Epithelial cell of prostate (primary cell): ENCODE measurements around the gene TBC1D5.

Experiments
- DNase-seq: peaks from one replicate; pipeline ENCODE4 v3.0.0-alpha.2; 2011; ENCODE audit warnings: low read depth, low spot score
- H3K27ac ChIP-seq: fragments of 450-650 bp; 2 replicates; pipeline ENCODE4 v1.5.1; 2017; ENCODE audit warnings: mild to moderate bottlenecking

Gene TBC1D5

DNA sequence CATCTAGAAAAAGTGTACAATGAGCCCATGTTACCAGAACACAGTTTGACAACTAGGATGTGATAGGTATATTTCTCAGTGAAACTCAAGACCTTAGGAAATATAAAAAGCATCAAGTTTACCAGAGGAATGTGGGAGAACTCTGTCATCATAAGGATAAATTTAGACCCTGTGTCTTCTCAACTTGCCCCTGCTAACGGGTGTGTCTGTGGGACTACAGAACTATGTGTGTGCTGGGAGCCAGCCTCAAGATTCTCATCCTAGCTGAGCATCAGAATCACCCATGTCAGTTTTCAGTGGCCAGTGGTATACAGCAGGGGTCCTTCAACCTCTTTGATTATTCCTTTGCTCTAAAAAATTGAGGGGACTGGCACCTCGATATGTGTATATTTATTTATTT lies 464.4 kb downstream of the TBC1D5 start:
- DNase-seq, result no peak
- H3K27ac ChIP-seq, result no peak overlapping the region

DNA sequence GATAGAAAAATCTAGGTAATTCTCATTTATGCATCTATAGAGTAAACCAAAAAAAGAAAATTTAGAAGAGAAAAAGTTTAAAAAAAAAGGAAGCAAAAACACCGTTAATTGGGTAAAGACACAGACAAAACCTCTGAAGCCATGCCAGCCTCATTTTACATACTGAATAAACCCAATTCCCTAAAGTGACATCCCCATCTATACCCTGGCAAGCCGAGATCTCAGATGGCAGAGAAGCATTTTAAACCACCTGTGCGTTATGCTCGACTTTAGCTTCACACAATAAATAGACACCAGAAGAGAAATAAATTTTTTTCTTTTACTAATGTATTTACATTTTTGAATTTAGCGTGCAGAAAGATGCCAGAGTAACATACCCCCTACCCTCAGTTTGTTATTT lies 475.6 kb downstream of the TBC1D5 start:
- no peak for DNase-seq
- H3K27ac ChIP-seq, result no peak overlapping the region

DNA sequence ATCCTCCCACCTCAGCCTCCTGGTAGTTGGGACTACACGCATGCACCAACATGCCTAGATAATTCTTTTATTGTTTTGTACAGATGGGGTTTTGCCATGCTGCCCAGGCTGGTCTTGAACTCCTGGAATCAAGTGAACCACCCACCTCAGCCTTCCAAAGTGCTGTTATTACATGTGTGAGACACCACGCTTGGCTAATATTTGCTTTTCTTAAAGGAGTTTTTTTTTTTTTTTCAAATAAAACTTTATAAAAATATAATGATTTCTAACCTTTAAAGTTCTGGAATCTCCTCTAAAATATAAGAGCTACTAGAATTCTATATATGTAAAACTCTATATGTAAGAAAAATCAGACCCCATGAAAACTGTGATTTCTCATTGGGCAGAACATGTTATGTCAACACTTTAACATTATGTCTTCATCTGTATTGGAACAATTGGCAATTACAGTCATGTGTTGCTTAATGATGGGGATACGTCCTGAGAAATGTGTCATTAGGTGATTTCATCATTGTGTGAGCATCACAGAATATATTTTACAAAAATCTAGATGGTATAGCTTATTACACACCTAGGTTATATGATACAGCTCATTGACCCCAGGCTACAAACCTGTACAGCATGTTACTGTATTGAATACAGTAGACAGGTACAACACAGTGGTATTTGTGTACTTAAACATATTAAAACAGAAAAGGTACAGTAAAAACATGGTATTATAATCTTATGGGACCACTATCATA lies 480.6 kb downstream of the TBC1D5 start:
- DNase-seq, result no peak
- H3K27ac ChIP-seq, result no peak overlapping the region

DNA sequence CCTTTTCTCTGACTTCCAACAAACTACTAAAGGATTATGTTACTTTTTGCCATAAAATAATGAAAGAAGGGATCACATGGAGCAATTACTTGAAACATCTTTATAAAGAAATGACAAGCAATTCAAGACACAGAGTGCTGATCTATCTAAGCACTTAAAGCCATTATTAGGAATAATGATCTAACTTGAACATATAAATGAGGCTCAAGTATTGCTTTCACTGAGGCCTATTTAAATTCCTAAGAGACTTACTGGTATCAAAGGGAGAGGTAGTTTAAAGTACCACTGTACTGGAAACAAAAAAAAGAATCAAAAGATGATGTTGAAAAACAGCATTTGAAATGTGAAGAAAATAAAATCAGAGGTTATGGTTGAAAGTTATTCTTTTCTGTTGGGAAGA lies 482.2 kb downstream of the TBC1D5 start:
- H3K27ac ChIP-seq, result no peak overlapping the region
- no peak for DNase-seq

DNA sequence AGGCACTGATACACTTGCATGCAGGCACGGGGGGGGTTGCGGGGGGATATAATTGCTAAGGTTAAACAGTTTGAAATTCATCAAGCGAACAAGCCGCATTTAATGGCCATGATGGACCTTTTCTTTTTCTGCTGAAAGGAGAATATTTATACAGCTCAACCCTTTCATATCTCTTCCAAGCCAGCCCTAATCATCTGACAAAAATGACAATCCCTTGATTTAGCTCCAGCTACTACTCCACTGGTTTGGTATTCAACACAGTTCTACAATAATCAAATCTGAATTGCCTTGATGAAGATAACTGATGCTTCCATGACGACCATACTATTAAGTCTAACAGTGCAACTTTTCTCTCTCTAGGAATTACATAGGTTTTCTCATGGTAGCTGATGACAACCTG lies 482.7 kb downstream of the TBC1D5 start:
- no peak overlapping the region for H3K27ac ChIP-seq
- DNase-seq, result no peak

DNA sequence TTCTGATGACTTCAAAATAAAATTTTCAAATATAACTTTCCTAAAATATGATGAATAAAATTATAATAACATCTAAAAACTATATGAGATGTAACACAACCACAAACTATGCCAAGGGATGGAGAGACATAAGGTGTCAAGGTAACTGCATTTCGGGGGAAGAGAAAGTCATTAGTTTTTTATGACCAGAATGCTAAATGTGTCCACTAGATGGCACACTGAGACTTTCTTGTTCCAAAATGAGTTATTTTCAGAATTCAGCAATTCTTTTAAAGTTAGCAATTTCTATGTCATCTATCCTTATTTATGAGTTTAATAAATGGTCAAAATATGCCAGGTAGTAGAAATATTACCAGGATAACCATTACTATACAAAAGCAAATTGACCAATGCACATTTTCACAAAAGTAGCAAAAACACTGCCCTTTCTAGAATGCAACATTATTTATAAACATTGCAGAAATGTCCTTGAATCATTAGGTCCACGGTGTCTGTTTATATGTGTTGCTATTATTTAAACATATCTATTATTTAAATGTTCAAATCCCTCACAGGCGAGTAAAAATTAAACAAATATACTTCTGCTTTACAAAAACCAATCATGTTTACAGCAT lies 483.5 kb downstream of the TBC1D5 start:
- H3K27ac ChIP-seq, result no peak overlapping the region
- no peak for DNase-seq

DNA sequence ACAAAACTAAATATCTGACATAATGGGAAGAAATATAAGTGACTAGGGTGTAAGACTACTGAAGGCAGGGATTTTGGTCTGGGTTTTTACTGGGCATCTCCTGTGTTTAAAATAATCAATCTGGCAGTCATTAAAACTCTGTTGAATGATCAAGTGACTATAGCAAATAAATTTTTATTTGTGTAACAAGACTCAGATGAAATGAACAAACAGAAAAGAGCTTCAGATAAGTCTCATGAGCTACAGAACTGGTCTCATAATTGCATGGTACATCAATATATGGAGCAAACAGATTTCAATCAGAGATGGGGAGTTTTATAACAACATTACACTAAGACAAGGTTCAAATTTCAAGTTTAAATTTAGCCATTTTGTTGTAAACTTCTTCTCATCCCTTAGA lies 485.2 kb downstream of the TBC1D5 start:
- DNase-seq, result no peak
- no peak overlapping the region for H3K27ac ChIP-seq

DNA sequence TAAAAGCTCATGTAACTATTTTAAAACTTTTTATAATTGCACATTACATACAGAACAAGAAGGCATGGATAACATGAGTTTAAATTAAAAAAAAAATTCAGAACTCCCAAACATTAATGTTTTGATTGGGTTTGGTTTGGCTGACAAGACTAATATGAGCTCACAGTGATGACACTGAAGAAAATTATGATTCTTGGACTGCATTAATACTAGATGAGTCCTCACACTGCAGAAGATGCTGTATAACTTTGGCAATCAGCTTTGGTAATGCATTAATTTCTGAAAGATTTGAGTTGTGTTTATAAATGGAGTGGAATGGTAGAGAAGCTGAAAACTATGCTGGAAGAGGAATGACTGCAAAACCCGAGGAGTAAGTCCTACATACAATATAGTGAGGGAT lies 498.8 kb downstream of the TBC1D5 start:
- no peak for DNase-seq
- no peak overlapping the region for H3K27ac ChIP-seq

DNA sequence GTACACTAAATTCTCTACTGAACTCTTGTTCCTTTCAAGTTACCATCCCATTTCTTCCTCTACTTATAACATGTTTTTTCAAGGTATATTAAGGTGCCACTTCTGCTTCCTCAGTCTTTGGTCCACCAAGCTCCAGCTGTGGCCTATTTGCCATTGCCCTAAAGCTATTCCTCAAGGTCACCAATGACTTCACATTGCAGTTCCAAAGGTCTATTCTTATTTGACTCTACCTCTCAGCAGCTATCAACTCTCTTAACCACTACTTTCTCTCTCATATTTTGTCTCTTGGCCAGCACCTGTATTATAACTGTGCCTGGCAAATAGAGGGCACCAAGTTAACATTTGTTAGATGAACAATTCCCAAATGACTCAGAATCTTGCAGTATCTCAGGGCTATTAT lies 503.0 kb downstream of the TBC1D5 start:
- no peak for DNase-seq
- no peak overlapping the region for H3K27ac ChIP-seq

DNA sequence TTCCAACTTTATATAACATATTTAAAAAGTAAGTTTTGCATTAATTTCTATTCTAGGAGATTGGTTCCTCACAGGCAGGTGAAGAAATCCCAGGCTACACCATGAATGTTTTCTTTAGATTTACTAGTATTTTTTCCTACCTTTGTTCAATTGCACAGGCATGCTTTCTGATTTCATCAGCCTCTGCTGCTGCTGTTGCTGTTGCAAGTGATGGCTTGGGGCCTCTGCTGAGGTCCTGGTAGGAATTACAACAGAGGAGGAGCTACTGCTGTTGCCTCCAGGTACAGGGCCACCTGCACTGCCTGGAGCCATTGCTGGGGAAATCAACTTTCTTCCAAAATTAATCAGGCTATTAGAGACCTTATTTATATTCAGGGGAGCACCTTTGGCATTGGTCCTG lies 504.4 kb downstream of the TBC1D5 start:
- no peak for DNase-seq
- peak overlapping the region; percentile 38 for H3K27ac ChIP-seq

DNA sequence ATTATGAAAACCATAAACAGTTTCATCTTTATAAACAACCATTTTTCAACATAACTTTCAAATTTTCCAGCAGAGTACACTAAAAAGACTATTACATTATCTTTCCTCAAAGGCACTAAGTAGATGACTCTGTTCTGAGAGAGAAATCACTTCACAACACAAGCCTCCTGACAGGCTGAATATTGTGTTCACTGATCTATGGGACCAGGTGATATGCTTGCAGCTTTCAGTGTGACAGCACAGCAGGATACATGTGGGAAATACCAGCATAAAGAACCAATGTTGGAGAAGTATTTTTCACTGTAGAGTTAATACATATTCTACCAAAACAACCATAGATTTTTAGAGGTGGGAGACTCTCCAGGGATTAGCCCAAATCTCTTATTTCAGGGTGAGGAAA lies 507.1 kb downstream of the TBC1D5 start:
- no peak overlapping the region for H3K27ac ChIP-seq

DNA sequence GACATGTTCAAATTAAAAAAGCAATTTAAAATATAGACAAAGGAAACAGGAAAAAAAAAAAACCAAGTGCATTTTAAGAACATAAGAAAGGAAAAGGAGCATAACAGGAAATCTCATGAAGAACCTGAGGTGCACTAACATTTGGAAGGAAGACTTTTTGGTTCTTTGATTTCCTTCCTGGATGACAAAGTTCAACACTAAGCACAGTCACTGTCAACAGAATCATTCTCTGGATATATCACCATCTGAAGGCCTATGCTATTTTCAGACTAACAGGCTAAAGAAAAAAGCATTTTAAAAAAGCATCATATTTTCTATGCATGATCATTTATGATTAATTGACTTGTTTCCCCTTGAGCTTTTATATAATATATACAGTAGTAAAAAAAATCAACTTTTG lies 508.0 kb downstream of the TBC1D5 start:
- no peak for DNase-seq
- H3K27ac ChIP-seq, result no peak overlapping the region

More for the DNA sequence above, 507.1 kb downstream of the TBC1D5 start:
- DNase-seq, result no peak

DNA sequence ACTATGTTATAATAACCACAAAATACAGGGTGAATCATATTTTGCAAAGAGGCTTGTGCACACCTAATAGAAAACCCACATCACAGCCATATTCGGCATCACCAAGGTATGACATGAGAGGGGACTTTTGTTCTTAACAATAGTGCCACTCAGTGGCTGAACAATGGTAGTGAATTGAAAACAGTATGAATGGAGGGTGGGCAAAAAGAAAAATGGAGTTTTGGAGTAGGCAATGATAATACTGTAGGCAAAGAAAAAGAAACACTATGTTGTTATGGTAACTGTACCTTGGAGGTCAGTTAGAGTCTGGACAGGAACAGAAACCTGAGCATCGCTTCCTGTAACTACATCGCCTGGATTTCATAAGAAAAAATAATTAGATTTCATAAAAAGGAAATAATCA lies 509.0 kb downstream of the TBC1D5 start:
- no peak overlapping the region for H3K27ac ChIP-seq
- DNase-seq, result peak; percentile 51

DNA sequence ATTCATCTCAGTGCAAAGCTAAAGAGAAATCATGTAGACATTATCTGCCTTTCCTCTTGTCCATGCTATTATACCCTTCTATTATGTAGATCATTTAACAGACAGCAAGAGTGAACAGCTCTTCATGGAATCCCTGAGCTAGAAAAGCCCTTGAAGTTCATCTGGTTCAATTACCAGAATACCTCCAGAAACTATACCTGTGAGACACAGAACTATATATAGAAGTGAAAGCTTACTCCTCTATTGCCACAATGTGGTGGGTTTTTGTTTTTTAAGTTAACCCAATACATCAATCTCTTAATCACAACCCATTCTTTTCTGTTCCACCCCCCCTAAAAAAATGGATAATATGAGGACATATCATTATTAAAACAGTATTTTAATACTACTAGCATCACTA lies 510.0 kb downstream of the TBC1D5 start:
- DNase-seq, result no peak
- no peak overlapping the region for H3K27ac ChIP-seq

DNA sequence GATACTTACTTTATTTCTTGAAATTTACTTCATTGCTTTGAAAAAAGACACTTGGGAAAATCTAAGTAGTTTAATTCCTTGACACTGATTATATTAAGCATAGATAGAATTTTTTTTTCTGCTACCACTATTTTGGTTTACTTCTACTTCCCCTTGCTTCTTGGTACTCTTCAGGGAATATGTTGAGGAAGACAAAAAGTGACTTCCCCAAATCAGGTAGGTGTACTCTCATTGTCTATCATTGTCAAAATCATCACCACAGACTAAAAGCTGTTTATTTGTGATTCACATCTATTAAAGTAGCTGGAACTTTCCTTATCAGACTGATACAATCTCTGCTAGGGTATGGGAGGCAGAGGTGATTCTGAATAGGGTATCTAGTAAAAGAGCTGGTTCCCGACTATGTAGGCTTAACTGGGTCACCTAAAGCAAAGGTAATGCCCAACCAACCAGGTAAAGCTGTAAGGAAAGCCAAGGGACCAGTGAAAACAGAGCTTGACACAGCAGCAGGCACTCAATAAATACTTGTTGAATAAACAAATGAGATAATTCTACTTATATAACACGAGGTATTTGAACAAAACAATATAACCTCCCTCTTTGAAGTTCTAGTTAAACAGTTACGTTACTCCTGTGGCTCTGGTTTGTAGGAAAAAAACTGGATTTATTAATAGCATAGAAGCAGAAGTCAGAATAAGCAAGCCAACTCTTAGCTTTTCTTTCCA lies 510.7 kb downstream of the TBC1D5 start:
- no peak overlapping the region for H3K27ac ChIP-seq
- no peak for DNase-seq

DNA sequence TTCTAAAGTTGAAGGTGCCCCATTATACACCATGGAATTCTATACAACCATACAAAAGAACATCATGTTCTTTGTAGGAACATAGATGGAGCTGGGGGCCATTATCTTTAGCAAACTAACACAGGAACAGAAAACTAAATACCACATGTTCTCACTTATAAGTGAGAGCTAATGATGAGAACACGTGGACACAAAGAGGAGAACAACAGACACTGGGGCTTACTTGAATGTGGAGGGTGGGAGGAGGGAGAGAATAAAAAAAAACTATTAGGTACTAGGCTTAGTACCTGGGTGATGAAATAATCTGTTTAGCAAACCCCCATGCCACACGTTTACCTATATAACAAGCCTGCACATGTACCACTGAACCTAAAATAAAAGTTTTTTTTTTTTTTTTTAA lies 515.0 kb downstream of the TBC1D5 start:
- no peak for DNase-seq
- H3K27ac ChIP-seq, result no peak overlapping the region

DNA sequence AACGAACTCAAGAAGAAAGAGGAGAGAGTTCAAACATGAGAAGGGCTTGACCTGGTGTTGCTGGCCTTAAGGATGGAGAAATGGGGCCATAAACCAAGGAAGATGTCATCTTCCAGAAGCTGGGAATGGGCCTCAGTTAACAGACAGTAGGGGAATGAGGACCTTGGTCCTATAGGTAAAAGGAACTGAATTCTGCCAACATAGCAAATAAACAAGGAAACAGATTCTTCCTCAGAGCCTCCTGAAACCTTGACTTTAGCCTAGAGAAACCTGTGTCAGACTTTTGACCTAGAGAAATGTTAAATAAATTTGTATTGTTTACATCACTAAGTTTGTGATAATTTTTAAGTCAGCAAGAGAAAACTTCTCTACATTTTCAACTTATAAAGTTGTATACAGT lies 520.9 kb downstream of the TBC1D5 start:
- no peak overlapping the region for H3K27ac ChIP-seq
- no peak for DNase-seq

DNA sequence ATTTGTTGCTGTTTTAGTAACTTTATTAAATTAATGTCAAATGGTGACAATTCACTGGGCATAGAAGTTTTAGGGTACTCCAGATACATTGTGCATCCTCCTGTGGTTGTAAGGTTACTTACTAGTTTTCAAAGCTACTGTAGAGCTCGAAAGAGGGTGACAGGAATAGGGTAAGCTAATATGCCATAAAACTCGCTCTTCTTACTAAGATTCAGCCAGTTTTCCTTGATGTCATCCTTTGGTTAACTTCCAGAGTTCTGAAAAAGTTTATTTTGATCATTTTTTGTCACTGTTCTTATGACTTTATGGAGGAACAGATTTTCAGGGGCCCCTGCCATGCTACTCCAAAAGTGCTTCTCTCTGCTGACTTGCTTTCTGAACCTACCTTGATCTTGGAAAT lies 522.8 kb downstream of the TBC1D5 start:
- DNase-seq, result no peak
- H3K27ac ChIP-seq, result no peak overlapping the region

DNA sequence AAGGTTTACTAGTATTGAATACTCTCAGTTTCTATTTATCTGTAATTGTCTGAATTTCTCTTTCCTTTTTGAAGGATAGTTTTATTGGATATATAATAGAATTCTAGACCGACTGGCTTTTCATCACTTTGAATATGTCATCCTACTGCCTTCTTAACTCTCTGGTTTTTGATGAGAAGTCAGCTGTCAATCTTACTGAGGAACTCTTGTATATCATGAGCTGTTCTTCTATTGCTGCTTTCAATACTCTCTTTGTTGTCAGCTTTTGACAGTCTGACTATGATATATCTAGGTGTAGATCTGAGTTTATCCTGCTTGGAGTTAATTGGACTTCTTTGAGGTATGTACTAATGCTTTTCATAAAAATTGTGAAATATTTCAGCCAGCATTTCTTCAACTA lies 523.8 kb downstream of the TBC1D5 start:
- no peak overlapping the region for H3K27ac ChIP-seq
- no peak for DNase-seq

DNA sequence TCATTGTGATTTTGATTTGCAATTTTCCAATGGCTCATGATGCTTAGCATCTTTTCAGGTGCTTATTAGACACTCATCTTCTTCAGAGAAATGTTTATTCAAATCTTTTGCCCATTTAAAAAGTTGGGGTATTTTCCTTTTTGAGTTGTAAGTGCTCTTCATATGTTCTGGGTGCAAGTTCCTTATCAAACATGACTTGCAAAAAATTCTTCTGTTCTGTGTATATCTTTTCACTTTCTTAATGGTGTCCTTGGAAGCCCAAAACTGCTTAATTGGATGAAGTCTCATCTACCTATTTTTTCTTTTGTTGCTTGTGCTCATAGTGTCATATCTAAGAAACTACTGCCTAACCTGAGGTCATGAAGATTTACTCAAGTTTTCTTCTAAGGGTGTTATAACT lies 524.8 kb downstream of the TBC1D5 start:
- no peak overlapping the region for H3K27ac ChIP-seq
- DNase-seq, result no peak

DNA sequence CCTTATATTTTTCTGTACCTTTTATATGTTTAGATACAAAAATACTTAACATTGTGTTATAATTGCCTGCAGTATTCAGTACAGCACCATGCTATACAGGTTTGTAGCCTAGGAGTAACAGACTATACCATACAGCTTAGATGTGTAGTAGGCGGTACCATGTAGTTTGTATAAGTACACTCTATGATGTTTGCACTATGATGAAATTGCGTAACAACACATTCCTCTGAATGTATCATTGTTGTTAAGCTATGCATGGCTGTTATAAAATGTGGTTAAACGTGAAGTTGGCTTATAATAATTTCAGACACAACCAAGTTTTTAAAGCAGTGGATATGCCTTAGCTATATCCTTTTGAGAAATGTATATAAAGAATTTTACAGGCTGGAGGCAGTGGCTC lies 529.3 kb downstream of the TBC1D5 start:
- peak overlapping the region; percentile 10 for H3K27ac ChIP-seq
- peak; percentile 31 for DNase-seq

DNA sequence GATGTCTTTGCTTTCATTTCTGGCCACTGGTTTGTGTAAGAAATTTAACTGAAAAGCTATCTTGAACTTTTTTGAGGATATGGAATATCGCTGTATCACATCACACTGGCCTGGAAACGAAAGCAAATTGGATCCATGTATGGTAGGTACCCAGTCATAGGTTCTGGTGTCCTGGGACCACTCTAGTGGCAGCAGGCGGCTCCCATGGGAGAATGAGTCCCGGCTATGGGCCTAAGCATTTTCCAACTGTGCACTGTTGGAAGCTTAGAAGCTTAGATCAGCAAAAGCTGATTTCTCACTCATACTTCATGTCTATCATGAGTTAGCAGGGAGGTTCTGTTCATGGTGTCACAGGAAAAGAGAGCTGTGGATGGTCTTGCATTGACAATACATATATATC lies 534.5 kb downstream of the TBC1D5 start:
- DNase-seq, result no peak
- H3K27ac ChIP-seq, result no peak overlapping the region
